ENCODE data around the gene OR52K2.
"Not testable (repeated sequence)": the region's sequence is repeated elsewhere in the genome, so short reads cannot be mapped to it uniquely, and the experiment has no call there.

Gene OR52K2

GRCh38 chr11:4481240-4481582 lies 32.1 kb downstream of the OR52K2 start:
- DNase-seq: no peak

- peak; percentile 1 for DNase-seq
Observed at GRCh38 chr11:4482445-4482844, 33.4 kb downstream of the OR52K2 start, which contains the start of gene OR52K1. Gene OR52K1, plus strand, starts transcription at chr11:4482646. Its CDS starts 6,255 bp downstream, at chr11:4488901.

- no peak for DNase-seq
Observed at GRCh38 chr11:4484310-4484709, 35.2 kb downstream of the OR52K2 start.

- not testable (repeated sequence) for DNase-seq
Observed at GRCh38 chr11:4491405-4491804, 42.3 kb downstream of the OR52K2 start.

- no peak for DNase-seq
Observed at GRCh38 chr11:4491878-4492606, 42.9 kb downstream of the OR52K2 start.

- DNase-seq: no peak
Observed at GRCh38 chr11:4493480-4493818, 44.4 kb downstream of the OR52K2 start.

GRCh38 chr11:4495487-4495886 lies 46.4 kb downstream of the OR52K2 start:
- DNase-seq: no peak

- DNase-seq: no peak
Observed at GRCh38 chr11:4495986-4496385, 46.9 kb downstream of the OR52K2 start.

- DNase-seq: no peak
Observed at GRCh38 chr11:4496557-4497248, 47.6 kb downstream of the OR52K2 start.
